Measurements from ENCODE around the gene UBE2E2. TPM values are rescaled to one million over a fixed set of nuclear protein-coding genes. Genes with fewer than 3 reads are reported as not detected.

UBE2E2 gene
- total RNA-seq, 1 donor from 2014 or later: 50.8 TPM

DNA sequence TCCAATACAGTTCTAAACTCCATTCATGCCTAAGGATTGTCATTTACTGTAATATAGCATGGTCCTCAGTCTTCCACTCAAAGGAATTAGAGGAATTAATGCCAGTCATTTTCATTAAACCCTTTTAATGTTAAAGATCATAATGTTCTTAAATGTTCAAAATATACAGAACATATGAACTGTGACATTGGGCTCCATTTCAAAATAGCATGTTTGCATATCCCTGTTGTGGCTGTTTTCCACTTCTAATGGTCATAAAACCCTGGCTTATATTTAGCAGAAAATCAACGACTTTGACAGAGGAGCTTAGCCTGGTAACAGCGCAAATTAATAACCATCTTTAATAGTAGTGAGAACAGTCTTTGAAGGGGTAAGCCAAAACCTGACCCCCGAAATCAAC, 260.7 kb downstream of the UBE2E2 start:
- intact Hi-C loops (cut with DNase I): no loop called here
- no peaks in the 10 kb centered on the region for H3K36me3 ChIP-seq
- TF ChIP-seq, protein P1, sequence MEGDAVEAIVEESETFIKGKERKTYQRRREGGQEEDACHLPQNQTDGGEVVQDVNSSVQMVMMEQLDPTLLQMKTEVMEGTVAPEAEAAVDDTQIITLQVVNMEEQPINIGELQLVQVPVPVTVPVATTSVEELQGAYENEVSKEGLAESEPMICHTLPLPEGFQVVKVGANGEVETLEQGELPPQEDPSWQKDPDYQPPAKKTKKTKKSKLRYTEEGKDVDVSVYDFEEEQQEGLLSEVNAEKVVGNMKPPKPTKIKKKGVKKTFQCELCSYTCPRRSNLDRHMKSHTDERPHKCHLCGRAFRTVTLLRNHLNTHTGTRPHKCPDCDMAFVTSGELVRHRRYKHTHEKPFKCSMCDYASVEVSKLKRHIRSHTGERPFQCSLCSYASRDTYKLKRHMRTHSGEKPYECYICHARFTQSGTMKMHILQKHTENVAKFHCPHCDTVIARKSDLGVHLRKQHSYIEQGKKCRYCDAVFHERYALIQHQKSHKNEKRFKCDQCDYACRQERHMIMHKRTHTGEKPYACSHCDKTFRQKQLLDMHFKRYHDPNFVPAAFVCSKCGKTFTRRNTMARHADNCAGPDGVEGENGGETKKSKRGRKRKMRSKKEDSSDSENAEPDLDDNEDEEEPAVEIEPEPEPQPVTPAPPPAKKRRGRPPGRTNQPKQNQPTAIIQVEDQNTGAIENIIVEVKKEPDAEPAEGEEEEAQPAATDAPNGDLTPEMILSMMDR (IDR thresholded peaks at IDR 0.05): no peak
- no peak overlapping the region for H3K27ac ChIP-seq
- ATAC-seq (no peak), DNase-seq (no peak)
- H3K4me1 ChIP-seq: no peaks in the 10 kb centered on the region
- no peak overlapping the region for H3K4me3 ChIP-seq
- H3K27me3 ChIP-seq (ENCODE audit: low read depth): no peaks in the 10 kb centered on the region
- no peaks in the 10 kb centered on the region for H3K9me3 ChIP-seq

DNA sequence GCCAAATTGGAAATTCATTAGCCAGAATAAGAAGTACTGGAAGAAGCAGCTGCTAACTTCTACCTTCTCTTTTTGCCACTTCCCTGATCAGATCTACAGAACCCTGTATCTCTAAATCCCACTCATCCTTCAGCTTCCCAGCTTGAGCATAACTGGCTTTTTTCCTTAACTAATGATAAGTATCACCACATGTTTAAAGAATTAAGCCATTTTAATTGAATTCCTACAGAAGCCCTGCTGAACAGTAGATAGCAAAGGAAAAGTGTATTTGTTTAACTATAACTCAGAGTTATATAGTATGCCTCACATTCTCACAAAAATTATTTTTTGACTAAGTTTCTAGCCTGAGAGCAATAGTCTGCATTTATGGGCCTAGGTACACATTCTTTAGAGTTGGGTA, 262.4 kb downstream of the UBE2E2 start:
- Histone ChIP-seq H3K36me3 (no peaks in the 10 kb centered on the region), H3K9me3 (no peaks in the 10 kb centered on the region), H3K27ac (no peak overlapping the region), H3K4me3 (no peak overlapping the region), H3K4me1 (no peaks in the 10 kb centered on the region), H3K27me3 (ENCODE audit: low read depth) (no peaks in the 10 kb centered on the region)
- DNase-seq (no peak), ATAC-seq (no peak)
- TF ChIP-seq, protein P1 (IDR thresholded peaks at IDR 0.05): no peak
- intact Hi-C loops (cut with DNase I): no loop called here

DNA sequence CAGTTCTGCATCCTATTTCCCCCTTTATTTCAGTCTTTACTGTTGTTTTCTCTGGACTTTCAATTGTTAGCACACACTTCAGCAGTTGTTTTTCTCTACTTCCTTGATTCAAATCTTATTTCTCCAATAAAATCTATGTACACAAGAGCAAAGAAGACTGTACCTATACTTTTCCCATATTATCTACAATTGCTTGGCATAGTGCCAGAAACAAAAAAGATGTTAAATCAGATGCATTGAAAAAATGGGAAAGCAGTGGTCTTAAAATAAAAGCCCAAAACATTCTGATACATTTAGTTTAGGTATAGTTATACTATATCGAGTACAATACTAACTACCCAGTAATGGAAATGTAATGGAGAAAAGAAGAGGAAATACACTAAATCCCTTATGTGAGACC, 265.1 kb downstream of the UBE2E2 start:
- intact Hi-C loops (cut with DNase I): no loop called here
- H3K4me1 ChIP-seq: no peaks in the 10 kb centered on the region
- no peaks in the 10 kb centered on the region for H3K27me3 ChIP-seq (ENCODE audit: low read depth)
- H3K4me3 ChIP-seq: no peak overlapping the region
- H3K9me3 ChIP-seq: no peaks in the 10 kb centered on the region
- no peak for ATAC-seq
- no peak for DNase-seq
- TF ChIP-seq, protein P1 (IDR thresholded peaks at IDR 0.05): no peak
- no peaks in the 10 kb centered on the region for H3K36me3 ChIP-seq
- no peak overlapping the region for H3K27ac ChIP-seq

DNA sequence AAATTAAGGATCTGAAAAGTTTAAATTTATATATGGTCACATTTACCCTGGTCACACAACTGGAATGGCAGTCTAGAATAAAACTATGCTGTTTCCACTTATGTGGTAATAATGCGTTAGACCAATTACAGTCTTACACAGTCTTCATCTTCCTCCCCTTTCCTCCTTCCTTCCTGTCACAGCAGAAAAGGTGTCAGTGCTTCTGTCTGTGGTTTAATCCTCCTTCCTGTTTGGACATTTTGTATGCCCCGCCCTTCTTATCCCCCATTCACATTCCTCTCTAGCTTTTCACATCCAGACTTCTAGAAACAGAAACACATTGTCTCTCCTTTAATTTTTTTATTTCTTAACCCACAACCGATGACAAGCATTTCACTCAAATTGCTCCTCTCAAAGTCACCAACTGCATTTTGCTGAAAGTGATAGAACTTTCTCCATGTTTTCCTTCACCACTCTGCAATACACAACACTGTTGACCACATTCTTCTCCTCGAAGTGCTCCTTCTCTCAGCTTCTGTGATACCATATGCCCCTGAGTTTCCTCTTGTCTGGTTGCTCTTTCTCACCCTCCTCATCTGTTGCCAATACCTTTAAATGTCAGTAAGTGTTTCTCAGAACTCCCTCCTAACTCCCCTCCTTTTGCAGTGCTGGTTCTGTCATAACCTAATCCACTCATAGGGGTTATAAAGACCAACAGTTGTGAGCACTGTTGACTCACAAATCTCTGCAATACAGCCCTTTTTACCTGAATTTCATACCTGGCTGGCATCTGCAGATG, 271.6 kb downstream of the UBE2E2 start:
- Histone ChIP-seq H3K9me3 (peaks cover 2% of the 10 kb centered on the region), H3K27ac (no peak overlapping the region), H3K4me3 (no peak overlapping the region), H3K4me1 (no peaks in the 10 kb centered on the region), H3K27me3 (ENCODE audit: low read depth) (no peaks in the 10 kb centered on the region), H3K36me3 (no peaks in the 10 kb centered on the region)
- intact Hi-C loops (cut with DNase I): no loop called here
- DNase-seq (no peak), ATAC-seq (no peak)
- TF ChIP-seq, protein P1 (IDR thresholded peaks at IDR 0.05): no peak

DNA sequence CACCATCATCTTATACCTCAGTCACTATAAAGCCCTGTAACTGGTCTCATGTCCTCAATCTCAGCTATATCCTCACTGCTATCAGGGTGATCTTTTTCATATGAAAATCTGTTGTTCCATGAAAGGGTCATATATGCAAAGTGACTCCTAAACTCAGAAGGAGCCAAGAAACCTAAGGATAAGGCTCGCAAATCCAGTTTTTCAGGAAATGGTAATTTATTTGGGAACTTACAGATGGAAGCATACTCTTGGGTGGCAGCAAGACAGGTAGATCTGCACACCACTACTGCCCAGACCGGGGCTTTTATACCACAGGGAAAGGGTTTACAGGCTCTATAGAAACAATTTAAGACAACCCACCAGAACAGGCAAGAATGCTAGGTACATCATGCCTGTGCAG, 272.3 kb downstream of the UBE2E2 start:
- no peaks in the 10 kb centered on the region for H3K36me3 ChIP-seq
- H3K9me3 ChIP-seq: peaks cover 9% of the 10 kb centered on the region
- H3K4me3 ChIP-seq: no peak overlapping the region
- intact Hi-C loops (cut with DNase I): no loop called here
- H3K4me1 ChIP-seq: no peaks in the 10 kb centered on the region
- no peak overlapping the region for H3K27ac ChIP-seq
- ATAC-seq (no peak), DNase-seq (no peak)
- H3K27me3 ChIP-seq (ENCODE audit: low read depth): no peaks in the 10 kb centered on the region
- TF ChIP-seq, protein P1 (IDR thresholded peaks at IDR 0.05): no peak

All from lower lobe of right lung (tissue), 2 donors.